LHCN-M2 (cell line): Measurements from ENCODE around the gene ASPDH. TPM values are rescaled to one million over a fixed set of nuclear protein-coding genes. Genes with fewer than 3 reads are reported as not detected.
"Not testable (repeated sequence)": the region's sequence is repeated elsewhere in the genome, so short reads cannot be mapped to it uniquely, and the experiment has no call there.

Source experiments
- DNase-seq: peaks from one replicate; pipeline ENCODE4 v3.0.0-alpha.2; 2012; ENCODE audit warnings: low read depth
- total RNA-seq: library from RNA; depleted of rRNA; stranded (reverse); fragments of >200 nt; gene quantifications from 2 replicates; pipeline ENCODE4 v1.2.3, GENCODE V29; 2014; rRNA removed

The ASPDH gene
- total RNA-seq, 1 experiment from 2014 or later = not detected

DNA sequence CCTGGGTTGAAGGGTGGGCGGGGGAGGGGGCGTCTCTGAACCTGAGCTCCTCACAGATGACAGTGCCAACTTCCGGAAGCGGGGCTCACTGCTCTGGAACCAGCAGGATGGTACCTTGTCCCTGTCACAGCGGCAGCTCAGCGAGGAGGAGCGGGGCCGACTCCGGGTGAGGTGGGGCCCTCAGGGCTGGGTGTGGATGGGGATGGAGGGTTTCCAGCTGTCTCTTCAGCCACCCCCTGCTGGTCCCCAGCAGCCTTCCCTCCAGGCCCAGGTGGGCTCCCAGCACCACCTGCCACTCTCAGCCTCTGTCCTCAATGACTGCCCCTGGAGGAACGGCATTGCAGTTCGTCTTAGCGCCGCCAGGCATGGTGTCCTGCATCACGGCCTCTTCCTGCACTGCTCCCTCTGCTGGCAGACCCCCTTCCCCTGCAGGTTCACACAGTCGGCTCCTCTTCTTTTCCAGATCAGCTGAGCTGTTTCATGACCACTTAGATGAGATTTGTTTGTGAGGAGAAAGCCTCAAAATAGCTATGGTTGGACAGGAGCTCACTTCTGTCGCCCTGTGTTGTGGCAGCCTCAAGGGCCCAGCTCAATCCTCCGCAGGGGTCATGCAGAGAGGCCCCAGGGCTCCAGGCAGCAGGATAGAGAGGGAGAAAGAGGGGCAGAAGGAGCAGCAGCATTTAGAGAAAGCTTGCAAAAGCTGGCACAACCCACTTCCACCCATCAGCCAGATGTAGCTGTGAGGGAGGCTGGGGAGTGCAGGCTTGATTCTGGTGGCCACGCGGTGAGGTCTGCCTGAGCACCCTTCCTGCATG is 34.6 kb downstream of the ASPDH start:
- DNase-seq = no peak

DNA sequence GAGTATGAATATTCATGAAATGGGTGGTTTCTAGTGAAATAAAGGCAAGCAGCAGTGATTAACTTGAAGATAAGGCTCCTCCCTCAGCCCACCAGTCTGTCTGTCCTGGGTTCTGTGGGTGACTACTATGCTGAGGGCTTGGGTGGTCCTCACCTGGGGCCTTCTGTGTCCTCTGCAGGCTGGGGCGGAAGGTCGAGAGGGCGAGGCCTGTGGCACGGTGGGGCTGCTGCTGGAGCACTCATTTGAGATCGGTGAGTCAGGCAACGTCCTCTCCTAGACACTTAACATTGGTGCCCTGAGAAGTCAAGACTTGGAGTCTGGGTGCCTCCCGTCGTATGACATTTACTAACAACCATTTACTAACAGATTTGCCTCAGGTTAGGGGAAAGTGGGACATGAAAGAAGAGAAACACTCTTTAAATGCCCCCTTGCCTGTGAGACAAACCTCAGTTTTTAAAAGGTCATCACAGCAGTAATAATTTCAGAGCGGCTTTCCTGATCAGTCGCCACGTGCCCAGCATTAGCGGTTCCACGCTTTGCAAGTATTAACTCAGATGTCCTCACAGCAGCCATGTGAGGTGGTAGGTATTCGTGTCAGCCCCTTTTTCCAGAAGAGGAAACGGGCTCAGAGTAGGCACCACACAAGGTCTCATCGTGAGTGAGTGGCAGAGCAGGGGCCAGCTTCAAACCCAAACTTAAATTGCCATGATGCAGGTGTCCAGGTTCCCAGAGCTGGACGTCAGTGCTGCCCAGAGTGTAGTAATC is 35.8 kb downstream of the ASPDH start:
- DNase-seq = no peak

DNA sequence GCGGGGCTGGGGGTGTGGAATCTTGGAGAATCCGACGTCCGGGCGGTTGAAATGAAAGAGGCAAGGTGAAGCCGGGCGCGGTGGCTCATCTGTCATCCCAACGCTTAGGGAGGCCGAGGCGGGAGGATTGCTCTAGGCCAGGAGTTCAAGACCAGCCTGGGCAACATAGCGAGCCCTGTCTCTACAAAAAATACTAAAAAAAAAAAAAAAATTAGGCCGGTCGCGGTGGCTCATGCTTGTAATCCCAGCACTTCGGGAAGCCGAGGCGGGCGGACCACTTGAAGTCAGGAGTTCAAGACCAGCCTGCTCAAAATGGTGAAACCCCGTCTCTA is 36.8 kb downstream of the ASPDH start:
- no peak for DNase-seq

DNA sequence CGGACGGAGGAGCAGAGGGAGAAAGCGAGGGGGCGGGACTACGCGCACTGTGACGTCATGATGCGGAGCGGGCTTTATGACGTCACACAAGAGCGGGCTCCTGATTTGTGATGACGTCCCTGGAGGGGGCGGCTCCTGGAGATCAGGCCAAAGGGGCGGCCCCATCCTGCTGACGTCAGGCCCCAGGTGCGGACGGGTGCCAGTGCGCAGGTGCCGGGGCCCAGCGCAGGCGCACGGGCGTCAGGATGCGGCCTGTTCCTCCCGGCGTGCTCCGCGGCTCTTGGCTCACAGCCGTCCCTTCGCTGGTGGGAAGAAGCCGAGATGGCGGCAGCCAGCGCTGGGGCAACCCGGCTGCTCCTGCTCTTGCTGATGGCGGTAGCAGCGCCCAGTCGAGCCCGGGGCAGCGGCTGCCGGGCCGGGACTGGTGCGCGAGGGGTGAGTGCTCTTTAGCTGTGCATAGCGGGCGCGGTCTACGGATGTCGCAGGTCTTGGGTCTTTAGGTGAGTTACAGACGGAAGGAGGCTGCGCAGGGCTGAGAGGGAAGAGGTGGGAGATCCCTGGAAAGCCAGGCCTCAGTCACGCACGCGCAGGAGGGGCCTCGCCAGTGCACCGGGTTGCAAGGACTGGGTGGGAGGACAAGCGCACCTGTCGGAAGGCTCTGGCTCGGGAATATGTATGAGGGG is 37.3 kb downstream of the ASPDH start, which contains the start of the genes EMC10 and GARIN5A:
Gene EMC10 (plus strand): TSS at position 284 of the 683 bp plus-strand sequence. CDS start 38 bp downstream, at position 322.
Gene GARIN5A (minus strand): TSS at position 625 of the 683 bp plus-strand sequence. CDS start 460 bp downstream, at position 165.
- peak; percentile 88 for DNase-seq

DNA sequence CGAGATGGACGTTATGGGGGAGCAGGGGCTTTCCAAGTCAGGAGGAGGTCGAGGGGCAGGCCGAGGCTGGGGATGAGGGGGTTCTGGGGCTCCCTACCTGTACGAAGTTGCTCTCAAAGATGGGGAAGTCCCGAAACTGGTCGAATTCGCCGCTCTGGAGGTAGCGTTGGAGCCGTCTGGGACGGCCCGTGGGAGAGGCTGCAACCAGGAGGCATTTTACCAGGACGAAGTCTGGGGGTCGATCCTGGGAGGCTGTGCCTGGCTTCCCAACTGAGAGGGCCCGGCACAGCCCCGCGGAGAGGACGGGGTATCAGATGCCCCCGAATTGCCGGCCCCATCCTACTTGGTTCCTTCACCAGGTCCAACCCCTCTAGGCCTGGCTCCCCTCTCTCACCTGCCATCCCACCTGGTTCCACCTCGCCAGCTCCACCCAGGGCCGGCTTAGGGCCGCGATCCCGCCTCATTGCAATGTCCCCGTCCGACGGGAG is 37.9 kb downstream of the ASPDH start:
- no peak for DNase-seq

DNA sequence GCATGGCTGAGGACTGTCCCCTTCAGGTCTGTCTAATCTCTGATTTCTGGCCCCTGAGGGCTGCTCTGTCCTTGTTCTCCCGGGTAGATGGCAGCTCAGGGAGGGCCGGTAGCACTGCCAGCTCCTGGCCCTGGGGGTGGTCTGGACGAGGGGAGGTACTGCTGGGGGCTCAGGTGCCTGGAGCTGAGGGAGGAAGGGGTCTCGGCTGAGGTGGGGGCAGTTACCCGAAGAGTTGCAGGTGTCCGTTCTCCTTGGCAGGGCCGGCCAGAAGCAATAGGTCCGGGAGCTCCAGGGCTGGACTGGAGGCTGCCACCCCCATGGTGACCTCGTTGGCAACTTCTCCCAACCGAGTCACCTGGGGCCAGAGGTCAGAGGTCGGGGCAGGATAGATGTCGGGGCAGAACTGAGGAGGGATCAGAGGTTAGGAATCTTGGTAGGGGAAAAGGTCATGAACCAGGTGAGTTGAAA is 38.6 kb downstream of the ASPDH start:
- no peak for DNase-seq

DNA sequence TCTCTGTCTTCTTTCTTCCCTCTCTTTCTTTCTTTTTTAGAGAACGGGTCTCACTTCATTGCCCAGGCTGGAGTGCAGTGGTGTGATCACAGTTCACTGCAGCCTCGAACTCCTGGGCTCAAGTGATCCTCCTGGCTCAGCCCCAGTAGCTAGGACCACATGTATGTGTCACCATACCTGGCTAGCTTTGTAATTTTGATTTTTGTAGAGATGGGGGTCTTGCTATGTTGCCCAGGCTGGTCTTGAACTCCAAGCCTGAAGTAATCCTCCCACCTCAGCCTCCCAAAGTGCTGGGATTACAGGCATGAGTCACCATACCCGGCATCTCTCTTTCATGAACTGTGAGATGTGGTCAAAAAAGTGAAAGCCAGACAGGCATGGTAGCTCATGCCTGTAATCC is 40.4 kb downstream of the ASPDH start:
- DNase-seq = not testable (repeated sequence)

DNA sequence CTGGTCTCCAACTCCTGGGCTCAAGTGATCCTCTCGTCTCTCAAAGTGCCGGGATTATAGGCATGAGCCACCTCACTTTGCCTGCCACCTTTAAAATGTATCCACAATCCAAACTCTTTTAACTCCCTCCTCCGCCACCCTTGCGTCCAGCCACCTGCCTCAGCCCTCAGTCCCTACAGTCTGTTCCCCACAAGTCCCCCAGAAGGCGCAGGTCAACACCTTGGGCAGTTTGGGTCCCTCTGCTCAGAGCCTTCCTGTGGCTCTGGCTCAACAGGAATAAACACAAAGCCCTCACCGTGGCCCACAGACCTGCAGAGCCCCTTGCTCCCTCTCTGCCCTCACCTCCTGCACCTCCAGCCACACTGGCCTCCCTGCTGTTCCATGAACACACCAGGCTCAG is 44.9 kb downstream of the ASPDH start:
- DNase-seq = no peak

DNA sequence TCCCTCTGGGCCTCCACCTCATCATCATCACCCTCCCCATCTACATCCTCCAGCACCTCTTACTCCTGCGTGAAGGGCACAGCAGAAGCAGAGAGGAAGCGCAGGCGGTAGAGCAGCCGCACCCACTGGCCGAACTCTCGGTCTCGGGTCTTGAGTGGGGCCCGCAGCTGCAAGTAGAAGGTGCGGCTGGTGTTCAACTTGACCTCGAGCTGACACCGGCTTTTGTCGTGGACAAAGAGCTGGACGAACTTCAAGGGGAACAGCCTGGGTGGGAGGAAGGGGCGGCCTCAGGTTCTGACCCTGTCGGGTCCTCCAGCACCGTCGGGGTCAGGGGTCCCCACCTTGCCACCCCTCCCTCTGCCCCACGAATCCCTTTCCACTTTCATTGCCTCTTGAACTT is 46.1 kb downstream of the ASPDH start:
- DNase-seq = no peak

DNA sequence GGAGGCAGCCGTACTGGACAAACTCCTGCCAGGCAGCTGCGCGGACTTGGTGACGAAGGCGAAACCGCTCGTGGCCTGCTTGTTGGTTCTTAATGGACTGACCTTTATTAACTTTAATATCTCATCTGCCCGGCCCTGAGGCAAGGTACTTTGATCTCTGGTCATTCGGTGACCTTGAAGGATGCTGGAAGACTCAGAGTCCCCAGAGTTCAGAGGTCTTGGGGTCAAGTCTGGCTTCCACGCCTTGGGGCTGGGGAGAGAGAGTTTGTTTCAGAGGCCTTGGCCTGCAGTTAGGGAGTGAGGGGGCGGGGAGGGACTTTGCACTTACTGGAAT is 47.0 kb downstream of the ASPDH start:
- no peak for DNase-seq

DNA sequence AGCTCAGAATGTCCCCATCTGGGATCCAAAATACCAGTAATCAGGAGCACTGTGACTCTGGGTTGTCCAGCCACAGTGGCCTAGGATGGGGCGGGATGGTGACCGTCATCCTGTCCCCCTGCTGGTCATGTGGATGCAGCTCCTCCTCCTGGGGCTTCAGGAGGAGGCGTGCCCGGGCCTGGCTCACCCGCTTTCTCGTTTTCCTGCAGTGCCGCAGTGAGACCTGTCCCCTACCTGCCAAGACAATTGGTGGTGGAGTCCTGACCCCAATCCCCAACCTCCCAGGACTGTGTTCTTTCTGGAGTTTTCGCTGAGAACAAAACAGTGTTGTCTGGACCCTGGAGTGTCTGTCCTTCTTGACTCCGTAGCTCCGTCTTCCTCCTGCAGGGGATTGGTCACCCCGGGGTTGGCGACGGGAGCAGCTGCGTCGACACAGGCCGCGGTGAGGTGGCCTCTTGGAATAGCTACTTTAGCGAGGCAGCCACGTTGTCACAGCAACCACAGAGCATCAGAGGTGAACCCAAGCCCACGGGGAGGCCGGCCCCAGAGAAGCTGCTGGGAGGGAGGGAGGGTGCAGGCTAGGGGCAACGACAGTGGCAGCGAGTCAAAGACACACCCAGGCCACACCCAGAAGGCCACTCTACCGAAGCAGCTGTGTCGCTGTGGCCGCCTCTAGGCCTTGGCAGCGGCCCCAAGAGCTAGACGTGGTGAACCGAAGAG is 47.6 kb downstream of the ASPDH start:
- DNase-seq = peak; percentile 7

DNA sequence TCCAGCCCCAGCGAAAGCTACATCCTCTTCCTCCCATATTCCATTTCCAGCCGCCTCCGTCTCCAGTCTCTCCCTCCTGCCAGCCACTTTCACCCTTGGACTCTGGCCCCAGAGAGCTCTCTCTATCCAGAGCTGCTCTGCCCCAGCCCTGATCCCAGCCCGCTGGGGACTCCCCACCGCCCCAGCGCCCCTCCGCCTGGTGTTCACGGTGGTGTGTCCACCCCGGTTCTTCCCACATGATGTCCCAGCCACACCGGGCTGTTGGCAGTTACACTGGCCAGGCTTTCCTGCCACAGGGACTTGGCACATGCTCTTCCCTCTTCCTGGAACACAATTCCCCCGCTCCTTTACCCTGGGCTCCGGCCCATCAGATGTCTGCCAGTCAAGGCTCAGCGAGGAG is 48.7 kb downstream of the ASPDH start:
- no peak for DNase-seq

DNA sequence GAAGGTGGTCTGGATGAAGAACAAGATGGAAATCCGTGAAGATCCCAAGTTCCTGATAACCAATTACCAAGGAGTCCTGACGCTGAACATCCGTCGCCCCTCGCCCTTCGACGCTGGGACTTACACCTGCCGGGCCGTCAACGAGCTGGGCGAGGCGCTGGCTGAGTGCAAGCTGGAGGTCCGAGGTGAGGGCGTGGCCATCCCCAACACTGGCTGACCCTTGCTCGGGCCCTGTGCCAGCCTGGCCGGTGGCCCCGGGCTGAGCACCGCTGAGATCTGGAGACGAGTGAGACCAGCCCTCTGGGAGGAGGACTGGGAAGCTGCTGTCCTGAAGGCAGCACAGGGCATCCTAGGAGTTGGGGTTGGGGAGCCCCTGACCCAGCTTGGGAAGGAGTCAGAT is 49.4 kb downstream of the ASPDH start:
- DNase-seq = no peak

DNA sequence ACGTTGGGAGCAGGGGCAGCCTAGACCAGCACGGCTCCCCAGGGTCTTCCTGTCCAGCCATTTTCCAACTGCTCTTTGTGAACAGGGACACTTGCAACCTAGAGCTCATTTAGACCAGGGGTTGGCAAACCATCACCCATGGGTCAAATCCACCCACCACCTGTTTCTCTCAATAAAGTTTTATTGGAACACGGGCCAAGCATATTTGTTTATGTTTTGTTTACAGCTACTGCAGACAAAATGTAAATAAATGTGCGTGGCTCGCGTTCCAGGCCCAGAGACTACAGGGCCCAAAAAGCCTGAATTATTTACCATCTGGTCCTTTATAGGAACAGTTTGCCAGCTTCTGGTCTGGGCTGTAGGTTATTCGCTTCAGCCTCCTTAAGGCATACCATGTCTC is 50.7 kb downstream of the ASPDH start:
- no peak for DNase-seq

Other genes starting within 250 kb of the ASPDH start
- not detected in 2 replicates for gene KCNC3, start 184.5 kb downstream of the ASPDH start, total RNA-seq
- 0.40 TPM in 1 of 2 replicates, not detected in the other for gene NAPSA, start 148.3 kb downstream of the ASPDH start, total RNA-seq
- gene NR1H2, start 137.5 kb downstream of the ASPDH start, total RNA-seq = 89.3 and 99.2 TPM in 2 replicates
- 56.0 and 69.5 TPM in 2 replicates for gene POLD1, start 129.6 kb downstream of the ASPDH start, total RNA-seq
- not detected in 2 replicates for gene SPIB, start 95.0 kb downstream of the ASPDH start, total RNA-seq
- 0.11 TPM in 1 of 2 replicates, not detected in the other for gene MYBPC2, start 81.0 kb downstream of the ASPDH start, total RNA-seq
- gene EMC10, start 37.4 kb downstream of the ASPDH start, total RNA-seq = 116 and 122 TPM in 2 replicates
- 0.23 and 2.4 TPM in 2 replicates for gene GARIN5A, start 37.1 kb downstream of the ASPDH start, total RNA-seq
- 41.7 and 47.3 TPM in 2 replicates for gene JOSD2, start 2.7 kb downstream of the ASPDH start, total RNA-seq
- gene LRRC4B, start 54.5 kb upstream of the ASPDH start, total RNA-seq = not detected in 2 replicates
- gene SYT3, start 126.0 kb upstream of the ASPDH start, total RNA-seq = 0.11 TPM in 1 of 2 replicates, not detected in the other
- gene C19orf81, start 135.5 kb upstream of the ASPDH start, total RNA-seq = not detected in 2 replicates
- gene SHANK1, start 205.9 kb upstream of the ASPDH start, total RNA-seq = 3.6 and 6.3 TPM in 2 replicates
- 129 and 189 TPM in 2 replicates for gene CLEC11A, start 209.5 kb upstream of the ASPDH start, total RNA-seq